ENCODE data around the gene MXD1. TPM values are rescaled to one million over a fixed set of nuclear protein-coding genes. Genes with fewer than 3 reads are reported as not detected.

Gene MXD1
- total and polyA plus RNA-seq, 8 donors, result 1.5 to 8.6 (median 5.0) TPM

- no peaks in the 10 kb centered on the region for H3K27me3 ChIP-seq
- H3K27ac ChIP-seq, result no peak overlapping the region
- H3K4me1 ChIP-seq, result no peaks in the 10 kb centered on the region
- FAIRE-seq (no peak), DNase-seq (no peak), ATAC-seq (no peak)
- WGBS, 2 donors, result 72 to 78% methylated on average over 6 of the region's 6 CpGs
- no peak overlapping the region for H3K4me3 ChIP-seq
- intact Hi-C loops (cut with DNase I), result no loop called here
- no peak for TF ChIP-seq CTCF (IDR thresholded peaks at IDR 0.05)
- H3K9me3 ChIP-seq, result no peaks in the 10 kb centered on the region
- no peaks in the 10 kb centered on the region for H3K36me3 ChIP-seq
Measured at GRCh38 chr2:69956475-69956979, 41.6 kb downstream of the MXD1 start.

- FAIRE-seq (no peak), ATAC-seq (no peak), DNase-seq (no peak)
- Histone ChIP-seq H3K27me3 (no peaks in the 10 kb centered on the region), H3K27ac (no peak overlapping the region), H3K36me3 (no peaks in the 10 kb centered on the region), H3K9me3 (no peaks in the 10 kb centered on the region), H3K4me1 (no peaks in the 10 kb centered on the region), H3K4me3 (no peak overlapping the region)
- TF ChIP-seq CTCF (IDR thresholded peaks at IDR 0.05), result no peak
- intact Hi-C loops (cut with DNase I), result no loop called here
- 33 to 37% methylated on average over 8 of the region's 8 CpGs for WGBS, 2 donors
Measured at GRCh38 chr2:69957965-69958364, 43.1 kb downstream of the MXD1 start.

- no peaks in the 10 kb centered on the region for H3K9me3 ChIP-seq
- H3K27me3 ChIP-seq, result no peaks in the 10 kb centered on the region
- DNase-seq (no peak), ATAC-seq (no peak), FAIRE-seq (no peak)
- no peak overlapping the region for H3K4me3 ChIP-seq
- H3K4me1 ChIP-seq, result no peaks in the 10 kb centered on the region
- no peaks in the 10 kb centered on the region for H3K36me3 ChIP-seq
- no peak for TF ChIP-seq CTCF (IDR thresholded peaks at IDR 0.05)
- WGBS, 2 donors, result 47 to 70% methylated on average over 6 of the region's 6 CpGs
- H3K27ac ChIP-seq, result no peak overlapping the region
- intact Hi-C loops (cut with DNase I), result no loop called here
Measured at GRCh38 chr2:69958480-69958879, 43.6 kb downstream of the MXD1 start.

- H3K4me1 ChIP-seq, result no peaks in the 10 kb centered on the region
- no peak overlapping the region for H3K4me3 ChIP-seq
- no peaks in the 10 kb centered on the region for H3K27me3 ChIP-seq
- no peaks in the 10 kb centered on the region for H3K36me3 ChIP-seq
- 79 to 87% methylated on average over 5 of the region's 5 CpGs for WGBS, 2 donors
- ATAC-seq, result no peak
- no peak for FAIRE-seq
- no peak overlapping the region for H3K27ac ChIP-seq
- intact Hi-C loops (cut with DNase I), result no loop called here
- no peaks in the 10 kb centered on the region for H3K9me3 ChIP-seq
- DNase-seq, result no peak
- TF ChIP-seq CTCF (IDR thresholded peaks at IDR 0.05), result no peak
Measured at GRCh38 chr2:69959425-69959824, 44.5 kb downstream of the MXD1 start.

- no peak for TF ChIP-seq CTCF (IDR thresholded peaks at IDR 0.05)
- intact Hi-C loops (cut with DNase I), result no loop called here
- ATAC-seq (no peak), FAIRE-seq (no peak), DNase-seq (no peak)
- WGBS, 2 donors, result 88 to 89% methylated on average over 6 of the region's 6 CpGs
- Histone ChIP-seq H3K27ac (no peak overlapping the region), H3K9me3 (no peaks in the 10 kb centered on the region), H3K36me3 (no peaks in the 10 kb centered on the region), H3K4me1 (no peaks in the 10 kb centered on the region), H3K4me3 (no peak overlapping the region), H3K27me3 (no peaks in the 10 kb centered on the region)
Measured at GRCh38 chr2:69960821-69961220, 45.9 kb downstream of the MXD1 start.
